Measurements from ENCODE around the gene LRRK1.

- TF ChIP-seq POLR2A (IDR thresholded peaks at IDR 0.05; ENCODE audit: low read length): no peak
- TF ChIP-seq GATA1 (IDR thresholded peaks at IDR 0.05; ENCODE audit: low read depth, low read length): no peak
These were observed 29.2 kb downstream of the LRRK1 start for GRCh38 chr15:100948430-100948762.
